K562 (cell line): Measurements from ENCODE around the gene PCMTD2. TPM values are rescaled to one million over a fixed set of nuclear protein-coding genes. Genes with fewer than 3 reads are reported as not detected.

Experiments
- ATAC-seq: fragments of 200-7000 bp; cut with Tn5 transposase; 3 replicates; pipeline ENCODE4 v1.9.1; 2020; ENCODE audit warnings: moderate library complexity
- Bru-seq: library from RNA; stranded (reverse); fragments of 400-500 nt; gene quantifications from one replicate; lab custom pipeline; 2021; lab: Mats Ljungman, UMichigan
- BruChase-seq, 2 experiments: library from RNA; stranded (reverse); fragments of 400-500 nt; gene quantifications; one replicate each; lab custom pipeline; 2021; lab: Mats Ljungman, UMichigan
- BruUV-seq: library from RNA; stranded (reverse); fragments of 400-500 nt; replicated peaks from 2 replicates; lab custom pipeline; 2021; lab: Mats Ljungman, UMichigan
- CTCF ChIA-PET: fragments of 300-600 bp; formaldehyde crosslinking; extraction: SDS; loops from one replicate; lab custom pipeline; 2021; ENCODE audit warnings: low intra/inter-chr PET ratio; lab: Yijun Ruan, JAX
- POLR2A ChIA-PET: fragments of 300-600, 350-650 bp; sonication (Branson Sonifier 250); formaldehyde crosslinking; extraction: SDS; loops from one replicate; lab custom pipeline; 2021; ENCODE audit warnings: antibody characterized with exemption, inconsistent platforms; lab: Yijun Ruan, JAX
- DNase-seq, 4 experiments: peaks; one replicate each; pipeline versions ENCODE4 v3.0.0 to v3.0.0-alpha.2; 2011 to 2018; ENCODE audit warnings: low spot score in 3 of 4, mixed read lengths in 3 of 4; ENCODE audit errors: extremely low read depth in 1 of 4
- FAIRE-seq: peaks from 2 replicates; lab custom pipeline; 2011; peaks lifted over from hg19 to GRCh38; lab: Jason Lieb, UNC
- H2AFZ ChIP-seq: 2 replicates; pipeline ENCODE4 v1.6.0; 2011; ENCODE audit warnings: low read depth, low read length, control low read depth, inconsistent platforms
- H3K27ac ChIP-seq: fragments of 200-600 bp; 3 replicates; pipeline ENCODE4 v1.8.0; 2011; ENCODE audit warnings: low read depth, mild to moderate bottlenecking, control low read depth, inconsistent platforms, low read length, moderate library complexity, mixed read lengths; ENCODE audit errors: extremely low read depth
- H3K27me3 ChIP-seq, 2 experiments: fragments of 300-600 bp in 1 of 2; 2 replicates in 1 of 2; 3 replicates in 1 of 2; pipeline versions ENCODE4 v1.6.0 to v1.8.0; 2011; ENCODE audit warnings: inconsistent platforms in 2 of 2, low read length in 2 of 2, mild to moderate bottlenecking in 1 of 2, mixed read lengths in 1 of 2, moderate library complexity in 1 of 2; ENCODE audit not compliant: control insufficient read depth in 2 of 2, insufficient read depth in 2 of 2
- H3K36me3 ChIP-seq: fragments of 300-600 bp; 3 replicates; pipeline ENCODE4 v1.8.0; 2011; ENCODE audit warnings: mild to moderate bottlenecking, low read length, inconsistent platforms; ENCODE audit not compliant: control insufficient read depth, insufficient read depth
- H3K4me1 ChIP-seq, 2 experiments: fragments of 200-600 bp in 1 of 2; replicated peaks in 1 of 2; 2 replicates in 1 of 2; 3 replicates in 1 of 2; pipeline versions ENCODE4 v1.5.1 to v1.8.0; 2011; ENCODE audit warnings: inconsistent platforms in 2 of 2, low read length in 2 of 2, mild to moderate bottlenecking in 1 of 2, mixed read lengths in 1 of 2, moderate library complexity in 1 of 2; ENCODE audit not compliant: control insufficient read depth in 2 of 2, insufficient read depth in 2 of 2
- H3K4me2 ChIP-seq: 2 replicates; pipeline ENCODE4 v1.6.1; 2011; ENCODE audit warnings: low read length, control low read depth, inconsistent platforms, mixed read lengths; ENCODE audit not compliant: insufficient read depth
- H3K4me3 ChIP-seq: fragments of 200-600 bp; sonication (generic), shearing (Covaris generic); 2 replicates; pipeline ENCODE4 v1.5.1; 2016; ENCODE audit warnings: control low read depth, inconsistent platforms
- H3K79me2 ChIP-seq: fragments of 200-600 bp; 3 replicates; pipeline ENCODE4 v1.8.0; 2011; ENCODE audit warnings: low read length, inconsistent platforms; ENCODE audit not compliant: control insufficient read depth, insufficient read depth
- H3K9ac ChIP-seq, 2 experiments: 2 replicates each; pipeline versions ENCODE4 v1.6.0 to v1.6.1; 2011; ENCODE audit warnings: low read depth in 2 of 2, low read length in 2 of 2, control low read depth in 1 of 2, inconsistent platforms in 1 of 2, mild to moderate bottlenecking in 1 of 2, mixed read lengths in 1 of 2; ENCODE audit not compliant: insufficient read depth in 1 of 2
- H3K9me1 ChIP-seq: one replicate; pipeline ENCODE4 v1.6.0; 2011; ENCODE audit warnings: inconsistent platforms, mild to moderate bottlenecking, low read length, moderate library complexity; ENCODE audit not compliant: control insufficient read depth, insufficient read depth
- H3K9me3 ChIP-seq: replicated peaks from 2 replicates; pipeline ENCODE4 v1.5.1; 2011; ENCODE audit warnings: low read depth, low read length, inconsistent platforms; ENCODE audit not compliant: control insufficient read depth, insufficient read depth
- H4K20me1 ChIP-seq: replicated peaks from 2 replicates; pipeline ENCODE4 v1.6.1; 2011; ENCODE audit warnings: low read length, inconsistent platforms, mixed read lengths; ENCODE audit not compliant: control insufficient read depth, insufficient read depth
- BRD4 ChIP-seq: fragments of 200-600 bp; sonication (generic); IDR thresholded peaks from 2 replicates; pipeline ENCODE4 v1.6.1; 2017; ENCODE audit warnings: inconsistent platforms
- CSDE1 ChIP-seq, 2 experiments: fragments of 450-650 bp; IDR thresholded peaks; 2 replicates each; pipeline ENCODE4 v1.6.1; 2016; ENCODE audit warnings: mild to moderate bottlenecking in 1 of 2
- GTF2E2 ChIP-seq: fragments of 200-800 bp; sonication (Bioruptor generic); IDR thresholded peaks from 2 replicates; pipeline ENCODE4 v1.6.1; 2016; ENCODE audit warnings: missing genetic modification characterization, missing compliant biosample characterization
- HNRNPL ChIP-seq: fragments of 200-400 bp; formaldehyde crosslinking; IDR thresholded peaks from 2 replicates; pipeline ENCODE4 v1.6.1; 2017; ENCODE audit warnings: low read depth, mild to moderate bottlenecking, low read length
- NFATC3 ChIP-seq: fragments of 450-650 bp; IDR thresholded peaks from 2 replicates; pipeline ENCODE4 v1.6.1; 2017; ENCODE audit warnings: mild to moderate bottlenecking
- PPARD ChIP-seq: fragments of 250-450 bp; sonication (Bioruptor Pico); IDR thresholded peaks from 2 replicates; pipeline ENCODE4 v1.8.0; 2022; ENCODE audit warnings: inconsistent platforms, mild to moderate bottlenecking, moderate library complexity
- TOE1 ChIP-seq, 2 experiments: fragments of 450-650 bp in 1 of 2; sonication (generic) in 1 of 2; formaldehyde crosslinking in 1 of 2; IDR thresholded peaks; 2 replicates each; pipeline versions ENCODE4 v1.7.1 to v1.8.0; 2016 to 2022; ENCODE audit warnings: borderline replicate concordance in 2 of 2, mild to moderate bottlenecking in 2 of 2, antibody characterized with exemption in 1 of 2, inconsistent platforms in 1 of 2, low read depth in 1 of 2, missing genetic modification reagents in 1 of 2, moderate library complexity in 1 of 2
- ZNF12 ChIP-seq: sonication (generic); formaldehyde crosslinking; IDR thresholded peaks from 2 replicates; pipeline ENCODE4 v1.4.0; 2020; ENCODE audit warnings: mild to moderate bottlenecking, missing genetic modification reagents
- WGBS: fragments of 100-300 bp; shearing (Covaris generic); methylation state at CpG from one replicate; pipeline ENCODE4 v1.1.6; 2016; ENCODE audit warnings: low coverage, mixed read lengths; ENCODE audit not compliant: insufficient coverage; ENCODE audit errors: missing lambda C conversion rate; 5-methylcytosine and 5-hydroxymethylcytosine counted together
- in situ Hi-C: fragments of 300-500 bp; cut with MboI; formaldehyde crosslinking; loops from 4 replicates; pipeline ENCODE4 v1.15.0; 2018; ENCODE audit warnings: inconsistent platforms, mixed read lengths
- intact Hi-C: fragments of 100-400 bp; cut with micrococcal nuclease; formaldehyde crosslinking; loops from 2 replicates; pipeline ENCODE4 v1.14.2; 2022
- long read RNA-seq, 3 experiments: library from polyadenylated mRNA in 2 of 3; library from RNA in 1 of 3; unstranded in 2 of 3; stranded (forward) in 1 of 3; transcript quantifications; one replicate each; pipeline ENCODE4 v2.0.0, GENCODE V29; 2019 to 2022
- polyA minus RNA-seq, 3 experiments: library from RNA; depleted of rRNA, polyadenylated mRNA; stranded (reverse); fragments of >200 nt; gene quantifications; 2 replicates each; pipeline ENCODE4 v1.2.3, GENCODE V29; 2011
- polyA plus RNA-seq, 8 experiments: library from polyadenylated mRNA; depleted of rRNA in 4 of 8; stranded (reverse) in 5 of 8; unstranded in 3 of 8; fragments of >200 nt; fragmentation: Nextera tagmentation in 2 of 8; fragmentation: Illumina TruSeq in 1 of 8; extraction: Ambion mirVana in 2 of 8; extraction: Trizol in 1 of 8; gene quantifications; 2 replicates each; pipeline versions ENCODE4 v1.2.1 to v1.2.3, GENCODE V29; 2011 to 2014; ENCODE audit warnings: inconsistent platforms in 1 of 8, missing spikeins in 1 of 8
- total RNA-seq, 7 experiments: library from RNA; depleted of rRNA in 6 of 7; stranded (reverse); fragments of >200 nt in 6 of 7; fragmentation: Illumina TruSeq in 2 of 7; extraction: Trizol in 2 of 7; gene quantifications; 2 replicates each; pipeline versions ENCODE4 v1.2.1 to v1.2.3, GENCODE V29; 2011 to 2021; ENCODE audit warnings: low replicate concordance in 1 of 7
- TF ChIP-seq, protein P1 (sequence below): fragments of 450-650 bp; conservative IDR thresholded peaks from 2 replicates; pipeline ENCODE4 v1.6.1; 2016; ENCODE audit warnings: missing genetic modification characterization, low read depth, mild to moderate bottlenecking, control low read depth, missing compliant biosample characterization
- TF ChIP-seq, protein P2 (sequence below): sonication (generic); formaldehyde crosslinking; IDR thresholded peaks from 2 replicates; pipeline ENCODE4 v1.8.1; 2023; ENCODE audit warnings: mild to moderate bottlenecking, missing genetic modification reagents, moderate library complexity

The PCMTD2 gene
- total RNA-seq (2011; cell fraction: chromatin; rRNA removed; ENCODE audit: low replicate concordance) = 50.4 and 99.7 TPM in 2 replicates
- 29.4 and 29.6 TPM in 2 replicates for total RNA-seq (2011; cell fraction: nucleolus; rRNA removed)
- 45.9 and 53.0 TPM in 2 replicates for total RNA-seq (2011; cell fraction: nucleoplasm; rRNA removed)
- total RNA-seq (2014; rRNA removed) = 27.9 and 28.4 TPM in 2 replicates
- total RNA-seq (2014; rRNA removed; fragmentation: Illumina TruSeq; extraction: Trizol) = 25.4 and 28.4 TPM in 2 replicates
- 13.4 and 15.8 TPM in 2 replicates for total RNA-seq (2015; rRNA removed; fragmentation: Illumina TruSeq; extraction: Trizol)
- total RNA-seq (2021) = 32.8 and 33.0 TPM in 2 replicates
- polyA plus RNA-seq (2011; rRNA removed) = 36.7 and 49.3 TPM in 2 replicates
- 11.9 and 21.9 TPM in 2 replicates for polyA plus RNA-seq (2011; cell fraction: cytosol; rRNA removed)
- 58.9 and 69.0 TPM in 2 replicates for polyA plus RNA-seq (2011; cell fraction: nucleus; rRNA removed)
- 23.1 and 24.6 TPM in 2 replicates for polyA plus RNA-seq (2012)
- 24.9 and 34.9 TPM in 2 replicates for polyA plus RNA-seq (2014; fragmentation: Illumina TruSeq; extraction: Trizol)
- 10 to 100 TPM; 11.3 to 18.1 TPM for polyA plus RNA-seq (2014; fragmentation: Nextera tagmentation; extraction: Ambion mirVana)
- 33.0 and 36.9 TPM in 2 replicates for polyA plus RNA-seq (2014; rRNA removed)
- 27.2 and 35.6 TPM in 2 replicates for polyA minus RNA-seq (2011; rRNA and poly(A)+ RNA removed)
- 12.0 and 18.8 TPM in 2 replicates for polyA minus RNA-seq (2011; cell fraction: cytosol; rRNA and poly(A)+ RNA removed)
- 13.5 and 22.7 TPM in 2 replicates for polyA minus RNA-seq (2011; cell fraction: nucleus; rRNA and poly(A)+ RNA removed)
- percentile 65 among the genes with signal in this experiment for Bru-seq, nascent RNA
- BruChase-seq, experiment 1, labeled RNA remaining after a 2-hour chase = percentile 69 among the genes with signal in this experiment
- BruChase-seq, experiment 2, labeled RNA remaining after a 6-hour chase = percentile 71 among the genes with signal in this experiment
- long read RNA-seq, experiment 1, transcript PCMTD2-203 (6 exons, 3,843 nt) = major isoform, 49 of 104 reads
- long read RNA-seq, experiment 1, partial matches to known transcripts = 25 of 104 reads
- long read RNA-seq, experiment 1, other reads (novel, unspliced or antisense) = 28 of 104 reads
- long read RNA-seq, experiment 2, partial matches to known transcripts = 1 of 8 reads
- long read RNA-seq, experiment 2, other reads (novel, unspliced or antisense) = 7 of 8 reads
- long read RNA-seq, experiment 3, transcript PCMTD2-203 (6 exons, 3,843 nt) = major isoform, 5 of 13 reads
- long read RNA-seq, experiment 3, partial matches to known transcripts = 0 of 13 reads
- long read RNA-seq, experiment 3, other reads (novel, unspliced or antisense) = 8 of 13 reads

DNA sequence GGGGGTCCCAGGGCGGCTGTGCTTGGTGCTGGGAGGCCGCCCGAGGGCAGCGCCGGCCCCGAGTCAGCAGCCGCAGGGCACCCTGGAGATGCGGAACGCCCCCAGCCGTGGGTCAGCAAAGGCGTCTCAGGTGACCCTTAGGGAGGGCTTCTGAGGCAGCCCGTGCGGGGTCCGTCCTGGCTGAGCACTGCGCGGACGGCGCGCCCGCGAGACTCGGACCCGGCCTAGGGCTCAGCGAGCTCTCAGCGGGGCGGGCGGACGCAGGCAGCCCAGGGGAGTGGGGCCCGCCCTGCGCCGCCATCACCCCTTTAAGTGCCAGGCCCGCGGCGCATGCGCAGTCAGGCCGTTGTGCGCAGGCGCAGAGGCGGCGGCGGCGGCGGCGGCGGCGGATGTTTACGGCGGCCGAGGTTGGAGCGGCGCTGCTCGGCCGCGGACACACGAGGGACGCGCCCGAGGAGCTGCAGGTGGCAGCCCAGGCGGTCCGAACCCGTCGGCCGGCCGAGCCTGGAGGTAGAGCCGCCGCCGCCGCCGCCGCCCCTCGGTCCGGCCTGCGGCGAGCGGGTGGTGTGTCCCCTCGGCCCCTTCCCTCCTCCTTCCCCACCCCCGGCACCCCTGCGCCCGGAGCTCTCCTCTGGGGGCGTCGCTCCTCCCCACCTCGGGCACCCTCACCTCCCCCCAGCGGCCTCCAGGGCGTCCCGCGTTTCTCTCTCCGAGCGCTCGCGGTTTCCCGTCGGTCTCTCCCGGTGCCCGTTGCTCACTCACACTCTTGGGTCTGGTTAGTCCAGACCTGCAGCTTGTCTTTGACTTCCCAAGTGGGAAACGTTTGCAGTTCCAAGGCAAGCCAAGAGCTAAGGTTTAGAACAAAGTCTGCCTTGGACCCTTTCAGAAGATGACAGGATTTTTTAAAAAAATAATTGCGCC is at the start of gene PCMTD2:
Gene PCMTD2, plus strand, starts transcription at position 388 of the 921 bp plus-strand sequence. CDS start 4,218 bp downstream, outside the sequence.
- H3K27me3 ChIP-seq = 0 out of 5 replicates have a peak, but pooled peaks cover 0 to 4% of the 10 kb centered on the region in 2 experiments
- H3K27ac ChIP-seq = peak within 1 kb of the TSS; percentile 88
- H3K4me2 ChIP-seq = peak within 1 kb of the TSS; percentile 90
- ATAC-seq (peak; percentile 95), DNase-seq (peak; percentile 91 to 99 (median 98)), FAIRE-seq (no peak)
- H3K9ac ChIP-seq = peak within 1 kb of the TSS; percentile 70 to 96
- under 1% methylated on average over 51 of the region's 96 CpGs for WGBS
- peaks cover 21% of the 10 kb centered on the region in 2 experiments for H3K4me1 ChIP-seq
- peaks cover 3% of the 10 kb centered on the region; the same call in 2 of the 3 replicates for H3K36me3 ChIP-seq
- no TSS peak for BruUV-seq
- ChIA-PET CTCF (interaction anchor here (0.7 kb wide), 1 partner anchor 29 kb away, joined by 3 read pairs; no protein-coding TSS in a partner anchor), POLR2A (interaction anchor here (0.5 to 1.9 kb wide), 8 partner anchors 9 to 577 kb away, joined by 3 to 20 read pairs (median 4); no protein-coding TSS in a partner anchor)
- H3K9me1 ChIP-seq = no peaks in the 10 kb centered on the region
- no peaks in the 10 kb centered on the region for H4K20me1 ChIP-seq
- in situ Hi-C loops (loop anchor here (5.0 kb wide), 1 partner anchor 63 kb away; no protein-coding TSS in a partner anchor), intact Hi-C loops (no loop called here)
- peak within 1 kb of the TSS; percentile 98 for H2AFZ ChIP-seq
- H3K79me2 ChIP-seq = peaks cover 35% of the 10 kb centered on the region
- no peaks in the 10 kb centered on the region for H3K9me3 ChIP-seq
- peak within 1 kb of the TSS; percentile 91 for H3K4me3 ChIP-seq
- TF ChIP-seq, protein P1, sequence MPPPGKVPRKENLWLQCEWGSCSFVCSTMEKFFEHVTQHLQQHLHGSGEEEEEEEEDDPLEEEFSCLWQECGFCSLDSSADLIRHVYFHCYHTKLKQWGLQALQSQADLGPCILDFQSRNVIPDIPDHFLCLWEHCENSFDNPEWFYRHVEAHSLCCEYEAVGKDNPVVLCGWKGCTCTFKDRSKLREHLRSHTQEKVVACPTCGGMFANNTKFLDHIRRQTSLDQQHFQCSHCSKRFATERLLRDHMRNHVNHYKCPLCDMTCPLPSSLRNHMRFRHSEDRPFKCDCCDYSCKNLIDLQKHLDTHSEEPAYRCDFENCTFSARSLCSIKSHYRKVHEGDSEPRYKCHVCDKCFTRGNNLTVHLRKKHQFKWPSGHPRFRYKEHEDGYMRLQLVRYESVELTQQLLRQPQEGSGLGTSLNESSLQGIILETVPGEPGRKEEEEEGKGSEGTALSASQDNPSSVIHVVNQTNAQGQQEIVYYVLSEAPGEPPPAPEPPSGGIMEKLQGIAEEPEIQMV (tag) = no peak
- peak; percentile 71; the same call in 1 of the 2 replicates for TF ChIP-seq ZNF12 (CRISPR knock-in tag)
- TF ChIP-seq PPARD = no peak
- no peak for TF ChIP-seq GTF2E2 (tag)
- TF ChIP-seq HNRNPL = 0 out of 2 replicates have a peak, but pooled peaks have one; percentile 74
- TF ChIP-seq NFATC3 = no peak
- TF ChIP-seq BRD4 = no peak
- no peak for TF ChIP-seq CSDE1 (IDR thresholded peaks at IDR 0.05)
- TF ChIP-seq, protein P2, sequence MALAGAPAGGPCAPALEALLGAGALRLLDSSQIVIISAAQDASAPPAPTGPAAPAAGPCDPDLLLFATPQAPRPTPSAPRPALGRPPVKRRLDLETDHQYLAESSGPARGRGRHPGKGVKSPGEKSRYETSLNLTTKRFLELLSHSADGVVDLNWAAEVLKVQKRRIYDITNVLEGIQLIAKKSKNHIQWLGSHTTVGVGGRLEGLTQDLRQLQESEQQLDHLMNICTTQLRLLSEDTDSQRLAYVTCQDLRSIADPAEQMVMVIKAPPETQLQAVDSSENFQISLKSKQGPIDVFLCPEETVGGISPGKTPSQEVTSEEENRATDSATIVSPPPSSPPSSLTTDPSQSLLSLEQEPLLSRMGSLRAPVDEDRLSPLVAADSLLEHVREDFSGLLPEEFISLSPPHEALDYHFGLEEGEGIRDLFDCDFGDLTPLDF (CRISPR knock-in tag) = peak; percentile 77; the same call in 1 of the 2 replicates
- TF ChIP-seq TOE1 (IDR thresholded peaks at IDR 0.05; ENCODE audit: borderline replicate concordance) = no peak
- TF ChIP-seq TOE1 (CRISPR knock-in tag; IDR thresholded peaks at IDR 0.05; ENCODE audit: borderline replicate concordance, low read depth) = no peak
